Breast epithelium (tissue), 4 donors: ENCODE measurements around the gene EPHA5. TPM values are rescaled to one million over a fixed set of nuclear protein-coding genes. Genes with fewer than 3 reads are reported as not detected.

Experiments used
- DNase-seq, 2 donors: peaks; one replicate each; pipeline ENCODE4 v3.0.0-alpha.2; 2019; ENCODE audit warnings: low spot score in 2 of 2
- H3K27ac ChIP-seq, 2 donors: fragments of 200-600 bp; sonication (generic) in 1 of 2; one replicate each; pipeline ENCODE4 v1.5.1; 2016 to 2019; ENCODE audit warnings: mild to moderate bottlenecking in 1 of 2
- H3K27me3 ChIP-seq, 2 donors: fragments of 200-600 bp; sonication (generic) in 1 of 2; one replicate each; pipeline versions ENCODE4 v1.5.1 to v1.6.0; 2017 to 2019; ENCODE audit warnings: control low read depth in 1 of 2, mild to moderate bottlenecking in 1 of 2
- H3K36me3 ChIP-seq: fragments of 200-600 bp; one replicate; pipeline ENCODE4 v1.5.1; 2019
- H3K4me1 ChIP-seq, 2 donors: fragments of 200-600 bp; sonication (generic); one replicate each; pipeline ENCODE4 v1.5.1; 2016 to 2019; ENCODE audit warnings: control low read depth in 1 of 2
- H3K4me3 ChIP-seq, 3 donors: fragments of 200-600 bp; sonication (generic); 1 replicate in 2 of 3; 2 replicates in 1 of 3; pipeline ENCODE4 v1.5.1; 2016 to 2019; ENCODE audit warnings: mild to moderate bottlenecking in 3 of 3, moderate library complexity in 2 of 3
- H3K9me3 ChIP-seq, 2 donors: fragments of 200-600 bp; sonication (generic) in 1 of 2; one replicate each; pipeline ENCODE4 v1.5.1; 2016 to 2019; ENCODE audit warnings: control low read depth in 1 of 2
- POLR2A ChIP-seq: fragments of 450-650 bp; IDR thresholded peaks from one replicate; pipeline ENCODE4 v1.6.1; 2016; ENCODE audit warnings: antibody characterized with exemption, mild to moderate bottlenecking, moderate library complexity
- POLR2AphosphoS5 ChIP-seq, 3 donors: sonication (generic); formaldehyde crosslinking; IDR thresholded peaks; one replicate each; pipeline ENCODE4 v1.6.1; 2017; ENCODE audit warnings: antibody characterized with exemption in 3 of 3
- intact Hi-C: fragments of 100-400 bp; cut with DNase I; formaldehyde crosslinking; loops from one replicate; pipeline ENCODE4 v1.15.1; 2023; ENCODE audit warnings: low total_unique reads
- total RNA-seq, 3 donors: library from RNA; depleted of rRNA; stranded (reverse); fragments of >200 nt; gene quantifications; one replicate each; pipeline ENCODE4 v1.1.0, GENCODE V29; 2016
- TF ChIP-seq, protein P1 (sequence below), 3 donors: fragments of 450-650 bp; IDR thresholded peaks; one replicate each; pipeline ENCODE4 v1.5.1; 2016 to 2017; ENCODE audit warnings: antibody characterized with exemption in 3 of 3, mild to moderate bottlenecking in 3 of 3, moderate library complexity in 3 of 3

The EPHA5 gene
- under 1 TPM in 2 of 3 donors, not detected in 1; 0.16 to 0.29 TPM for total RNA-seq

DNA sequence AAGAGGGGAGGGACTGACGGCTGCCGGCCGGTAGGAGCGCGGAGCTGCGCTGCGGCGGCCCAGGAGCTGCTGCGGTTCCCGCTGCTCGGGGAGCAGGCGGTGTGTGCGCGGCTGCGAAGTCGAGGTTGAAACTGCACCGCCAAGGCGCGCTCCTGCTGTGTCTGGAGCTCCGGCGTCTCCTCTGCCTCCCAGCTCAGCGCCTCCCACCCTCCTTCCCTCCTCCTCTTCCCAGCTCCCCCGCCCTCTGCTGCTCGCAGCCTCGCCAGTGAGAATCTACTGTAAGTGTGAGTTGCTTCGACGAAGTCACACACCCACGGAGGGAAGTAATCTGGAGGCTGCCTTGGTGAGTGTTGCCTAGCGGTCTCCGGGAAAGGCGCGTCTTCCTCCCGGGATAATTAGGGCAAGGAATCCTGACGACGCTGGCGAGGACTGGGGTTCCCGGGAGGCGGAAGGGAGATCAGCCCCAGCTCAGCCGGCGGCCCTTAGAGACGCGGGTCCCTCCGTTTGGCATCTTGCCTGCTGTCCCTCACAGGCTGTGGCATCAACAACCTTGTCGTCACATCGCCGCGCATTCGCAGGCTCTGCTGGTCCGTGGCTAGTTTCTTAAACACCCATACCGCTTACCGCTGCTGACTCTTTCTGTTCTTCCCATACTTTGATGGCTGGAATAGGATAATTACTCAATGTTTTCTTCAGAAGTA, at the start of gene EPHA5:
EPHA5 (minus strand) TSS at position 159 of the 701 bp plus-strand sequence. CDS start 747 bp downstream, outside the sequence.
- H3K36me3 ChIP-seq = no peaks in the 10 kb centered on the region
- H3K27me3 ChIP-seq = peaks cover 0 to 45% of the 10 kb centered on the region in 2 donors
- H3K4me1 ChIP-seq = peaks cover 3 to 6% of the 10 kb centered on the region in 2 donors
- no peak for DNase-seq
- peak within 1 kb of the TSS; percentile 33 to 63 (median 43) for H3K4me3 ChIP-seq
- intact Hi-C loops = no loop called here
- H3K9me3 ChIP-seq = no peaks in the 10 kb centered on the region
- TF ChIP-seq POLR2A (no peak), POLR2AphosphoS5 (IDR thresholded peaks at IDR 0.05) (no peak)
- TF ChIP-seq, protein P1, sequence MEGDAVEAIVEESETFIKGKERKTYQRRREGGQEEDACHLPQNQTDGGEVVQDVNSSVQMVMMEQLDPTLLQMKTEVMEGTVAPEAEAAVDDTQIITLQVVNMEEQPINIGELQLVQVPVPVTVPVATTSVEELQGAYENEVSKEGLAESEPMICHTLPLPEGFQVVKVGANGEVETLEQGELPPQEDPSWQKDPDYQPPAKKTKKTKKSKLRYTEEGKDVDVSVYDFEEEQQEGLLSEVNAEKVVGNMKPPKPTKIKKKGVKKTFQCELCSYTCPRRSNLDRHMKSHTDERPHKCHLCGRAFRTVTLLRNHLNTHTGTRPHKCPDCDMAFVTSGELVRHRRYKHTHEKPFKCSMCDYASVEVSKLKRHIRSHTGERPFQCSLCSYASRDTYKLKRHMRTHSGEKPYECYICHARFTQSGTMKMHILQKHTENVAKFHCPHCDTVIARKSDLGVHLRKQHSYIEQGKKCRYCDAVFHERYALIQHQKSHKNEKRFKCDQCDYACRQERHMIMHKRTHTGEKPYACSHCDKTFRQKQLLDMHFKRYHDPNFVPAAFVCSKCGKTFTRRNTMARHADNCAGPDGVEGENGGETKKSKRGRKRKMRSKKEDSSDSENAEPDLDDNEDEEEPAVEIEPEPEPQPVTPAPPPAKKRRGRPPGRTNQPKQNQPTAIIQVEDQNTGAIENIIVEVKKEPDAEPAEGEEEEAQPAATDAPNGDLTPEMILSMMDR (IDR thresholded peaks at IDR 0.05) = no peak
- no peak within 1 kb of the TSS for H3K27ac ChIP-seq

DNA sequence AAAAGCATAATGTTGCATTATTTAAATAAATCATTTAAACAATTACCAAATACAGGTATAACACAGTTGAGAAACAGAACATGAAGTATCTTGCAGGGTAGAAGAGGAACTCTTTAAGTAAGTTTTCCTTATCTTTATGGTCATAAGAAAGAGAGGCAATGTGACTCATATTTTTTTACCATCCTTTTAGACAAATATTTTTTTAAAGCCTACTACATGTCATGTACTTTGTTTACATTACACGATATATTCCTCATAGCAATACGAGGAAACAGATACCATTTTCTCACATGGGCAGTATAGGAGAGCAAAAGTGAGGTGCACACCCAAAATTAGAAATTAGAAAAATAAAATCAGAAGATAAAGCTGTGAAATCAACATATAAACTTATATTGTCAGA, 49.3 kb upstream of the EPHA5 start:
- H3K4me1 ChIP-seq = no peaks in the 10 kb centered on the region
- DNase-seq = no peak
- intact Hi-C loops = no loop called here
- H3K9me3 ChIP-seq = no peaks in the 10 kb centered on the region
- peaks cover 4% of the 10 kb centered on the region for H3K36me3 ChIP-seq
- TF ChIP-seq, protein P1 (IDR thresholded peaks at IDR 0.05) = no peak
- no peak for TF ChIP-seq POLR2A
- TF ChIP-seq POLR2AphosphoS5 (IDR thresholded peaks at IDR 0.05) = no peak
- H3K4me3 ChIP-seq = no peak overlapping the region
- no peaks in the 10 kb centered on the region for H3K27me3 ChIP-seq
- H3K27ac ChIP-seq = no peak overlapping the region

DNA sequence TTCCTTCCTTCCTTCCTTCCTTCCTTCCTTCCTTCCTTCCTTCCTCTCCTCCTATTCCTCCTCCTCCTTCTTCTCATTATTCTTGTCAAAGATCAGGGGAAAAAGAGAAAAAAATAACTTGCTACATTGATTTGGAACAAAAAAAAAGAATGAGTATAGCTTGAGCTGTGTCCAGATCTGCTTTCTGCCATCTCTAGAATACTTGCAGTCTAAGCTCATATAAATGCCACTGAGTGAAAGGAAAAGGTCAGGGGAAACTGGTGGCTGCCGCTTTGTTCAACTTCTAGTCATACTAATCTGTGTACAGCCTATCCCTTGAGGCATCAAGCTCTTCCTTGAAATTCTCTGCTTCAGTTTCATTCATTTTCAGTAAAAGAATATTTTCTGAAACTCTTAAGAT, 28.3 kb upstream of the EPHA5 start:
- Histone ChIP-seq H3K27ac (no peak overlapping the region), H3K4me1 (no peaks in the 10 kb centered on the region), H3K4me3 (no peak overlapping the region), H3K27me3 (no peaks in the 10 kb centered on the region), H3K9me3 (no peaks in the 10 kb centered on the region), H3K36me3 (no peaks in the 10 kb centered on the region)
- DNase-seq = no peak
- intact Hi-C loops = loop anchor here (10.0 kb wide), 1 partner anchor 136 kb away; no protein-coding TSS in a partner anchor
- TF ChIP-seq, protein P1 (IDR thresholded peaks at IDR 0.05) = no peak
- TF ChIP-seq POLR2AphosphoS5 (IDR thresholded peaks at IDR 0.05) (no peak), POLR2A (no peak)

DNA sequence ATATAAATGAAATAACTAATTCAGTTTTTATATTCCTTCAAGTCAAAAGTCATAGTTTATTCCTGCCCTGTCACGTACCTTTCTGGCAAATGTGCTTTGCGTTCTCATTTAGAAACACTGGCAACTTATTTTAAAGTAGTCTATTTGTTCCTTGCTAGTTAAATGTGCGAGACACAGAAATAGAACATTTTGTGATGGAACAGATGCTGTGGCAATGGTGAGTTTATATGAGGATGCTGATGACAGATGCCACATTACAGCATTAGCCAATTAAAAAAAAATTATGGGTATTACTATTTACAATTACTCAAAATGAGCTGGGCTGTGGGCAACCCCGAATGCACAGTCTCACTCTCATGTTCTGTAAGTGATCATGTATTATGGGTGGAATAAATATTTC, 26.1 kb upstream of the EPHA5 start:
- no peaks in the 10 kb centered on the region for H3K4me1 ChIP-seq
- H3K9me3 ChIP-seq = no peaks in the 10 kb centered on the region
- H3K4me3 ChIP-seq = no peak overlapping the region
- H3K27ac ChIP-seq = no peak overlapping the region
- TF ChIP-seq, protein P1 (IDR thresholded peaks at IDR 0.05) = no peak
- TF ChIP-seq POLR2A (no peak), POLR2AphosphoS5 (IDR thresholded peaks at IDR 0.05) (no peak)
- no peaks in the 10 kb centered on the region for H3K36me3 ChIP-seq
- intact Hi-C loops = loop anchor here (10.0 kb wide), 1 partner anchor 138 kb away; no protein-coding TSS in a partner anchor
- no peaks in the 10 kb centered on the region for H3K27me3 ChIP-seq
- no peak for DNase-seq

DNA sequence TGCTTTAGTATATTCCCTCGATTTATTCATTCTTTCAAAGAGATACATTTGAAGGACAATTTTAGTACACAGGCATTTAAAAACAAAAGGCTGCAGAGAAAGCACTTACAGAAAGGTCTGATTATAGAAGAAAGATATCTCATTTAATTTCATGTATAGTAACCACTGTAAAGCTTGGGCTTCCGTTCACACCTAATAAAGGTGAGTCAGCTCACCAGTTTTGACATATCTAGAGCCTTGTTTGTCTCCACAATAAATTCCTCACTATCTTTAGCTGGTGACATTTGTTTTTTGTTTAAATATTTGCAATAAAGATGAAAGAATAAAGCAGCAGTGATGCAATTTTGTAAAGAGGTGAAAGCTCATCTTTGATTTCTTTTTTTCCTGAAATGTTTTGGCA, 1.1 kb upstream of the EPHA5 start:
- no peaks in the 10 kb centered on the region for H3K9me3 ChIP-seq
- TF ChIP-seq, protein P1 (IDR thresholded peaks at IDR 0.05) = no peak
- no peak for DNase-seq
- H3K27me3 ChIP-seq = peaks cover 0 to 36% of the 10 kb centered on the region in 2 donors
- no peak overlapping the region for H3K4me3 ChIP-seq
- intact Hi-C loops = no loop called here
- peaks cover 3 to 6% of the 10 kb centered on the region in 2 donors for H3K4me1 ChIP-seq
- no peaks in the 10 kb centered on the region for H3K36me3 ChIP-seq
- H3K27ac ChIP-seq = no peak overlapping the region
